Measurements from ENCODE around the gene ZNF469.

The ZNF469 gene, protein sequence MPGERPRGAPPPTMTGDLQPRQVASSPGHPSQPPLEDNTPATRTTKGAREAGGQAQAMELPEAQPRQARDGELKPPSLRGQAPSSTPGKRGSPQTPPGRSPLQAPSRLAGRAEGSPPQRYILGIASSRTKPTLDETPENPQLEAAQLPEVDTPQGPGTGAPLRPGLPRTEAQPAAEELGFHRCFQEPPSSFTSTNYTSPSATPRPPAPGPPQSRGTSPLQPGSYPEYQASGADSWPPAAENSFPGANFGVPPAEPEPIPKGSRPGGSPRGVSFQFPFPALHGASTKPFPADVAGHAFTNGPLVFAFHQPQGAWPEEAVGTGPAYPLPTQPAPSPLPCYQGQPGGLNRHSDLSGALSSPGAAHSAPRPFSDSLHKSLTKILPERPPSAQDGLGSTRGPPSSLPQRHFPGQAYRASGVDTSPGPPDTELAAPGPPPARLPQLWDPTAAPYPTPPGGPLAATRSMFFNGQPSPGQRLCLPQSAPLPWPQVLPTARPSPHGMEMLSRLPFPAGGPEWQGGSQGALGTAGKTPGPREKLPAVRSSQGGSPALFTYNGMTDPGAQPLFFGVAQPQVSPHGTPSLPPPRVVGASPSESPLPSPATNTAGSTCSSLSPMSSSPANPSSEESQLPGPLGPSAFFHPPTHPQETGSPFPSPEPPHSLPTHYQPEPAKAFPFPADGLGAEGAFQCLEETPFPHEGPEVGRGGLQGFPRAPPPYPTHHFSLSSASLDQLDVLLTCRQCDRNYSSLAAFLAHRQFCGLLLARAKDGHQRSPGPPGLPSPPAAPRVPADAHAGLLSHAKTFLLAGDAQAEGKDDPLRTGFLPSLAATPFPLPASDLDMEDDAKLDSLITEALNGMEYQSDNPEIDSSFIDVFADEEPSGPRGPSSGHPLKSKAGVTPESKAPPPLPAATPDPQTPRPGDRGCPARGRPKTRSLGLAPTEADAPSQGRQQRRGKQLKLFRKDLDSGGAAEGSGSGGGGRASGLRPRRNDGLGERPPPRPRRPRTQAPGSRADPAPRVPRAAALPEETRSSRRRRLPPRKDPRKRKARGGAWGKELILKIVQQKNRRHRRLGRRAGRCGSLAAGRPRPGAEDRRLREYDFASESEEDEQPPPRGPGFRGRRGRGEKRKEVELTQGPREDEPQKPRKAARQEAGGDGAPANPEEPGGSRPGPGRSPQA (N-terminal part only)

DNA sequence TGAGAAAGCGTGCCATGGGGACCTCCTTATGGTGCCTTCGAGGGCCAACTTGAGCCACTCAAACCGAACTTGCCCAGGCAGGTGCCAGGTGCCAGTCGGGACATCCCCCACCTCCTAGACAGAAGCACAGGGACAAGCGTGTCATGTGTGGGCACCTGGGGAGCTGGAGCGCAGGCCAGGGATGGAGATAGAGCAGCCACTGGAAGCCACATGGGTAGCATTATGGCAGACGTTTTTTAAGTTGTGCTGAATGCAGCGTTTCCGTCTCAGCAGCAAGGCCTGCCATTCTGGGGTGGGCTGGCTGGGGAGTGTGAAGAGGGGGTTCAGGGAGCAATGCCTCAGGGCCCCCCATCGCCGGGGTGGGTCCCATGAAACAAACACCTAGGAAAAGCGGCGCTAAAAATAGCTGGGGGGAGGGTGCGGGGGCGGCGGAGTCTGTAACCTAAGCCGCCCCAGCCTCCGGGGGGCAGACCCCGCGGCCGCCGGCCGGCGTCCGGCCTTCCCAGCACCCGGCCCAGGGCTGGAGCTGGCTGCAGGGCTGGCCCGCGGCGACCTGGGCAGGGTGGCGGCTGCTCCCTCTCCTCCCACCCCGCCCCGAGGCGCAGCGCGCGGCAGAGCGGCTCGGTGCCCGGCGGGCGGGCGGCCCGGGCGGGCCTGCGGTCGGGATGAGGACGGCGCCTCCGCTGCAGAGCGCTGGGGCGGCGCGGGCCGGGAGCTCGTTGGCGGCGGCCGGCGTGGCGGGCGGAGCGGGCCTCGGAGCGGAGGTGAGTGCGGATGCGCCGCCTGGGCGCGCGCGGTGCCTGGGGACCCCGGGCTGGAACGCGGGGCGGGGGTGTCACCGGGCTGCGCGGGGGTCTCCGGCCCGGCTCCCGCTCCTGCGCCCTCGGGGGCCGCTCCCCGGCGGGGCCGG, at the start of gene ZNF469:
ZNF469 (plus strand) TSS at position 469 of the 910 bp plus-strand sequence. CDS start 44,512 bp downstream, outside the sequence.
- no peak for DNase-seq (ENCODE audit: insufficient read length, low spot score)
- FAIRE-seq: no peak

DNA sequence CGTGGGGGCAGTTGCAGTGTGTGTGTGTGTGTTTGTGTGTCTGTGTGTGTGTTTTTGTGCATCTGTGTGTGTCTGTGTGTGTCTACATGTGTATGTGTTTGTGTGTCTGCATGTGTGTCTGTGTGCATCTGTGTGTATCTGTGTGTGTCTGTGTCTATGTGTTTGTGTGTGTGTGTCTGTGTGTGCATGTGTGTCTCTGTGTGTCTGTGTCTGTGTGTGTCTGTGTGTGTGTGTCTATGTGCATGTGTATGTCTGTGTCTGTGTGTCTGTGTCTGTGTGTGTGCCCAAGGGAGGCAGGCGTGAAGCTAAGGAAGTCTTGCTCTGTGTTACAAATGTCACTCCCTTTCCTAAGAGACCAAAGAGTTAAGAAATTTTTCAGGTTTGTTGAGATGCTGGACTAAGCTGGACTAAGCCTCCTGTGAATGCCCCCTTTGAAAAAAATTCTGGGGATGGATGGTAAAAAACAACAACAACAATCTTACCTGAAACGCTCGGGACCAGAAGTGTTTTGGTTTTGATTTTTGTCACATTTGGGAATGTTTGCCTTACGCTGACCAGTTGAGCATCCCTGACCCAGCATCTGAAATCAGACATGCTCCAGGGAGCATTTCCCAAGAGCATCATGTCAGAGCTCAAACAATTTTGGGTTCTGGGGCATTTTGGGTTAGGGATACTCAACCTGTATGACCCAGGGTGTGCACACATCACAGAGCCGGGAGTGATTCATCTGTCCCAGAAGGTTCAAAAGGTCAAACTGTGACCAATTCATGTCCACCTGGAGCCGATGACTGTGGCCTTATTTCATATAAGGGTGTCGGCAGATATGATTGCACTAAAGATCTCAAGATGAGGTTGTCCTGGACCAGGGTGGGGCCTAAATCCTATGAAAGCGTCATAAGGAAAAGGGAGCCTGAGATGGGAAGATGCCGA, 48.6 kb upstream of the ZNF469 start:
- DNase-seq (ENCODE audit: insufficient read length, low spot score) (no peak), FAIRE-seq (no peak)

DNA sequence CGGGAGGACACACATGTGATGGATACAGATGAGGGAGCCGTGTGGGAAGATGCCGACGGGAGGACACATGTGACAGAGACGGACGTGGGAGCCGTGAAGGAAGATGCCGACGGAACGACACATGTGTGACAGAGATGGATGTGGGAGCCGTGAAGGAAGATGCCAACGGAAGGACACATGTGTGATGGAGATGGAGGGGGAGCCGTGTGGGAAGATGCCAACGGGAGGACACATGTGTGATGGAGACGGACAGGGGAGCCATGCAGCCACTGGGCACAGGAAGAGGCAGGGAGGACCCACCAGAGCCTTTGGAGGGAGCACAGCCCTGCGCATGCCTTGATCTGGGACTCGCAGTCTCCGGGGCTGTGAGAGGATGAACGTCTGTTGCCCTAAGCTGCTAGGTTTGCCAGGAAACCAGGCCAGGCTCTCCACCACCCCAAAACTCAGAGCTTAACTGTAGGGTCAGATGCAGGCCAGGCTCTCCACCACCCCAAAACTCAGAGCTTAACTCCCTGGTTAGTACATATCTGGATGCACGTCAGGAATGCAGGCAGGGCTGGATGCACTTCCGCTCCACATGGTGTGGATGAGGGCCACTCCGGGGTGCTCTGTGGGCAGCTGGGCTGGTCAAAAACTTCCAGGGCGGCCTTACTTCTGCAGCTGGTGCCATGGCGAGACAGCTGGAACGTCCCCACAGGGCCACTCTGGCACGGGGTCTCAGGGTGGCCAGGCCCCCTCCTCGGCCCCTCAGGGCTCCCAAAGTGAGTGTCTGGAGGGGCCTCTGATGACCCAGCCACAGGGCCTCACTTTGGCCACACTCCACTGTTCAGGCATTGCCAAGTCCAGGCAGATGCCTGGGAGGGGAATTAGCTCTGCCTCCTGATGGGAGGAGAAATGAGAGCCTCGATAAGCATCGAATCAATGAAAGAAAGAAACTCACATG, 47.7 kb upstream of the ZNF469 start:
- FAIRE-seq (no peak), DNase-seq (ENCODE audit: insufficient read length, low spot score) (no peak)

DNA sequence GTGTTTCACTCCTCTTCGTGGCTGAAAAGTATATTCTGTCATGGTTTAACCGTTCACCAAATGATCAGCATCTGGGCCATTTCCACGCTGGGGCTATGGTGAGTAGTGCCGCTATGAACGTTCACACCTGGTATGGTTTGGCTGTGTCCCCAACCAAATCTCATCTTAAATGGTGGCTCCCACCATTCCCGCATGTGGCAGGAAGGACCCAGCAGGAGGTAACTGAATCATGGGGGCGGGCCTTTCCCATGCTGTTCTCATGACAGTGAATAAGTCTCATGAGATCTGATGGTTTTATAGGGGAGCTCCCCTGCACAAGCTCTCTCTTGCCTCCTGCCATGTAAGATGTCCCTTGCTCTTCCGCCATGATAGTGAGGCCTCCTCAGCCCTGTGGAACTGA, 45.7 kb upstream of the ZNF469 start:
- DNase-seq (ENCODE audit: insufficient read length, low spot score) (no peak), FAIRE-seq (no peak)

DNA sequence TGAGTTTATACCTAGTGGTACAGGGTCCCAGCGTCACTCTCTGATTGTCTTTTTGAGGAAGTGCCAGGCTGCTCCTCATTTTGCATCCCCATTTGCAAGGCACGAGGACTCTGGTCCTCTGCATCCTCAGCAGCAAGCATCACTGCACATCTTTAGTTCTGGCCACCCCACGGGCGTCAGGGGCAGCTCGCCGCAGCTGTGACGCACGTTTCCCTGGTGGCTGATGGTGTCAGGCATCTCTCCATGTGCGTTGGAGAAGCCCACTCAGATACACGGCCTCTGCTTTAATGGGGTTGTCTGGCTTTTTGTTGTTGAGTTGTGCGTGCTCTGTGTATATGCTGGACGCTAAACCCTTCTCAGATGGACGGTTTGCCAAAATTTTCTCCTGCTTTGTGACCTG, 45.2 kb upstream of the ZNF469 start:
- DNase-seq (ENCODE audit: insufficient read length, low spot score) (no peak), FAIRE-seq (no peak)

DNA sequence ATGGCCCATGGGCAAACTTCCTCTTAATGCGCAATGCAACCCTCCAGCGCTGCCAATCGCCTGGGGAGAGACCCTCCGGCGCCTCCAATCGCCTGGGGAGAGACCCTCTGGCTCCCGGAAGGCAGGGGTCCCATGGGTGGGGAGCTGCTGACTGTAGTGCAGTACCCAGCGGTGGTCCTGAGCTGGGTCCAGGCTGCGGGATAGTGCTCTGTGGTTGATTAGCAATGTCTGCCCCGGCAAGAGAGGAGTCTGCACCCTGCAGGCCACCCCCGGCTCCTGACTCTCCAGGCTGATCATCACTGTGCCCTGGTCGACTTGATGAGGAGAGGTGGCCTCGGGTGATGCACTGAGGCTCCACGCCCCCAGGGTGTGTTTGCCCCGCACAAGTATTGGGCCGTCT, 44.6 kb upstream of the ZNF469 start:
- DNase-seq (ENCODE audit: insufficient read length, low spot score) (no peak), FAIRE-seq (no peak)

DNA sequence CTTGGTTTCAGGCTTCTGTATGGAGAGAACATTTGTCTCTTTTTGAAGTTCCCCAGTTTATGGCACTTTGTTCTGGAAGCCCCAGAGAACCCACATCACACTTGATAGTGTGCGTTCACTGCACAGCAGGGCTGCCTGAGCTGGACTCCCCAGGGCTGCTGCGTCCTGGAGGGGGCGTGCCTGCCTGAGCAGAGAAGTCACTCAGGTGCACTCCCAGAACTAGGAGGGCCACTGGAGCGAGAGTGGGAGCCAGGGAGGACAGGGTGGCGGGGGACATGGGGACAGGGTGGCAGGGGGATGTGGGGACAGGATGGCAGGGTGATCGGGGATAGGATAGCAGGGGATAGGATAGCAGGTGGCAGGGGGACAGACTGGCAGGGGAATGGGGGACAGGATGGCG, 43.9 kb upstream of the ZNF469 start:
- FAIRE-seq (no peak), DNase-seq (ENCODE audit: insufficient read length, low spot score) (no peak)

DNA sequence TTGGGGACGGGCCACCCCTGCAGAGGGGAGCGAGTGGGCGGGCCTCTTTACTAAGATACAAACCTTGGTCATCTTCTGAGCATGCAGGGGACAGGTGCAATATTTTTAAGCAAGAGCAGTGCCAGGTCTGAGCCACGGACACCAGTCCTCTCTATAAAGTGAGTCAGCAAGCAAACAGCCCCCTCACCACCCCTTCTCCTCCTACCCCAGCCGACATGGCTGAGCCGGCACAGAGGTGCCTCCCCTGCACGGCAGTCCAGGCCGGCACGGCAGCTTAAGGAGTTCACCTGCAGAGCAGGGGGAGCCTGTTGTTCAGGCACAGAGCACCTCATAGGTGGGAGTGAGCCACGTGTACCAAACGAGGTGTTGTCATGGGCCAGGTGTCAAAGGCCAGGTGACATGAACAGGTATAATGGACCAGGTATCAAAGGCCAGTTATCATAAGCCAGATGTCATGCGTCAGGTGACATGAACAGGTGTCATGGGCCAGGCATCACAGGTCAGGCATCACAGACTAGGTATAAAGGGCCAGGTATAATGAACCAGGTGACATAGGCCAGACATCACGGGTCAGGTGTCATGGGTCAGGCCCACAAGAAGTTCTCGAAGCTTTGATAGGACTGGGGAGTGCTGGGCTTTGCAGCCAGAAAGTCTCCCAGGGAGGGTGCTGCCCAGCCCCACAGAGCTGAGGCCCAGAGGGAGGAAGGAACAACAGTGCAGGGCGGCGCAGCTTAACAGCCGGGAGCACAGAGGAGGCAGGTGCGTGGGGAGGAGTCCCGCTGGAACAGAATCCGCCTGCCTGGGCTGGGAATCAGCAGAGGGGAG, 42.6 kb upstream of the ZNF469 start:
- FAIRE-seq (no peak), DNase-seq (ENCODE audit: insufficient read length, low spot score) (no peak)

DNA sequence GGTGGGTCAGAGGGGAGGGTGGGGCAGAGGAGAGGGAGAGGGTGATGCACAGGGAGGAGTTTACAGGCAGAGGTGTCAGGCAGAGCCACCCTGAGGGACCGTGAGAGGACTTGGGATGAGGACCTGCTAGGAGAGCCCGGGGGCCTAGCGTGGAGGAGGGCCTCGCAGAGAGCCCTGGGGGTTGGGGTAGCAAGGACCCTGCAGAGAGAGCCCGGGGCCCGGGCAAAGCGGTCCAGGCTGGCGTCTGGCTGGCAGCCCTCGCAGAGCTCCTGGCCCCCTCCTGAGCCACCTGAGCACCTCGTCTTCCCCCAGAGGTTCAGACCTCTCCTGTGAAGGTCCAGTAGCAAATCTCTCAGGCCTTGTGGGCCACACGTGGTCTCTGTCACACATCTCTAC, 42.0 kb upstream of the ZNF469 start:
- FAIRE-seq (no peak), DNase-seq (ENCODE audit: insufficient read length, low spot score) (no peak)

DNA sequence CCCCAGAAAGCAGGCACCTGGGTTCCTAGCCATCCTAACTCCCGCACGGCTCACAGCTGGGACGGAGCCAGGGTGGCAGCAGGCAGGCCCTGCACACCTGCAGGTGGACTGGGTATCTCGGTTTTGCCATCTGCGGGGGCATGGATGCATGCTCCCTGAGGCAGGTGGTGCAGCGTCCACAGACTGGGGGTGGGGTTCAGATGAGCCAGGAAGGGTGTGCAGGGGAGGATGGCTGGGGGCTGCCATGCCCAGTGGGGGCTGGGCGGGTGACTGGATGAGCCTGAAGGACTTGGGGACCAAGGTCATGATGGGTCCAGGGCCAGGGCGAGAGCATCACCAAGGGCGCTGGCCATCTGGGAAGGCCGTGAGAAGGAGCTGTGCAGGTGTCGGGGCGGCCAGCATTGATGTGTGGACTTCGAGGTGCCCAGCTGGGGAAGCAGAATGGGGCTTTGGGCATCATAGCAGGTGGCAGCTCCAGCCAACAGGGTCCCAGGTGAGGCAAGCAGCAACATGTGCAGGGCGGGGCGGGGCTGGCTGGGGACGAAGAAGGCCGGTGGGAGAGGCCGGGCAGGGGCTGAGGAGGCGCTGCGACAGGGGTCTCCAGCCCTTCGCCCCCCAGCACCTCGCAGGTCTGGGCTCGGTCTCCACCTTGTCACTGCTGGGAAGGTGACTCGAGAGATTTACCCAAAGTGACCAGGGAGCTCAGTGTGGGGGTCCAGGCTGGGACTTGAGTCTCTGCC, 41.0 kb upstream of the ZNF469 start:
- no peak for FAIRE-seq
- no peak for DNase-seq (ENCODE audit: insufficient read length, low spot score)

DNA sequence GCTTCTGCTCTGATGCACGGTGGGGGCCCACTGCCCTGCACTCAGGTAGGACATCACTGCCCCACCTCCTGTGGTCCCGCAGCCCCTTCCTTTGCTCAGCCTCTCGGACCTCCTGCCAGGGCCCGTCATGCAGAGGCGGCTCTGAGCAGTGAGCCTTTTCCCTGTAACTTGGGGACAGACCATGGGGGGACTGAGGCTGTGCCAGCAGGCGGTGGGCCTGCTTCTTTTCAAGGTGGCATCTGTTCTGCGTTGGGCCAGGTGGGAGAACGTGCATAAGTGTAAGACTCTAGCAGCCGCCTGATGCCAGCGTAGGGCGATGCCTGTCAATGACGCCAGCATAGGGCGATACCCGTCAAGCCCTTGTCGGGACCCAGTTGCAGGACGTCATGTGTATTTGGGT, 40.3 kb upstream of the ZNF469 start:
- FAIRE-seq (no peak), DNase-seq (ENCODE audit: insufficient read length, low spot score) (no peak)

DNA sequence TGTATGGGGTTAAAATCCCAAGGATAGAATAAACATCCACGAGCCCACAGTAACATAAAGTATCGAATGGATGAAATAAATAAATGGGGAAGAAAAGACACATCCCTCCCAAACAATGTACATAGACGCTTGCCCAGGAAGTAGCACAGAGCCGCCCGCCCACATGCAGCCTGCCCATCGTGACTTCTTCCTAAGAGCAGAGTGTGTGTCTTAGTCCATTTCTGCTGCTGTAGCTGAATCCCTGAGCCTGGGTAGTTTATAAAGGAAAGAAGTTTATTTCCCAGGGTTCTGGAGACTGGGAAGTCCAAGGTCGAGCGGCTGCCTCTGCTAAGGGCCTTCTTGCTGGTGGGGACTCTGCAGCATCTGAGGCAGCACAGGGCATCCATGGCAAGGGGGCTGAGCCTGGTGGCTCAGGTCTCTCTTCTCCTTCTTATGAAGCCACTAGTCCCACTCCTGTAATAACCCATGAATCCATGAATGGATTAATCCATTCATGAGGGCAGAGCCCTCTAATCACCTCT, 39.4 kb upstream of the ZNF469 start:
- FAIRE-seq (no peak), DNase-seq (ENCODE audit: insufficient read length, low spot score) (no peak)

DNA sequence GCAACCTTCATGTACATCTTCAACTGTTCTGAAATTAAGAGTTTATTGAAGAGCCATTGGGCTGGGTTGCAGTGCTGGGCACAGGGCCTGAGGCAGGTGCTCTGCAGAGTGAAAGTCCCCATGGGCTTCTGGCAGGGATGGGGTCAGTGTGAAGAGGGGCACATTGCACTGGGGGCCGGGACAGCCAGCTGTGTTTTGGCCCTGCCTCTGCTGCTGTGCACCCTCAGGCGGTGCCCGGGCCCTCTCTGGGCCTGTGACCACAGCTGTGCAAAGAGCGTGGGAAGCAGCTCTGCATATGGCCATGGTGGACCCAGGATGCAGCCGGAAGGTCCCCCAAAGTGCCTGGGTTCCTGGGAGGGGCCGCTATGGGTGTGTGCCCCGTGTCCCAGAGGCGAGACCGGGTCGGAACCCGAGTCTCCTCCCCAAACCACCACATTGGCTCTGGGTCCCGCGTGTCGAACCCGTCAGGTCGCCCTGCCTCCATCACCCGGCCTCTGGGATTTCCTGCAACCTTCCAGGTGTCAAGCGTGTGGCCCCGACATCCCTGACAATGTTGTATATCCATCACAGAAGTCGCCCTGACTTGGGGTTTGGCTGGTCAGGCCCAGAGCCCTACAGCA, 38.2 kb upstream of the ZNF469 start:
- no peak for FAIRE-seq
- DNase-seq (ENCODE audit: insufficient read length, low spot score): no peak

DNA sequence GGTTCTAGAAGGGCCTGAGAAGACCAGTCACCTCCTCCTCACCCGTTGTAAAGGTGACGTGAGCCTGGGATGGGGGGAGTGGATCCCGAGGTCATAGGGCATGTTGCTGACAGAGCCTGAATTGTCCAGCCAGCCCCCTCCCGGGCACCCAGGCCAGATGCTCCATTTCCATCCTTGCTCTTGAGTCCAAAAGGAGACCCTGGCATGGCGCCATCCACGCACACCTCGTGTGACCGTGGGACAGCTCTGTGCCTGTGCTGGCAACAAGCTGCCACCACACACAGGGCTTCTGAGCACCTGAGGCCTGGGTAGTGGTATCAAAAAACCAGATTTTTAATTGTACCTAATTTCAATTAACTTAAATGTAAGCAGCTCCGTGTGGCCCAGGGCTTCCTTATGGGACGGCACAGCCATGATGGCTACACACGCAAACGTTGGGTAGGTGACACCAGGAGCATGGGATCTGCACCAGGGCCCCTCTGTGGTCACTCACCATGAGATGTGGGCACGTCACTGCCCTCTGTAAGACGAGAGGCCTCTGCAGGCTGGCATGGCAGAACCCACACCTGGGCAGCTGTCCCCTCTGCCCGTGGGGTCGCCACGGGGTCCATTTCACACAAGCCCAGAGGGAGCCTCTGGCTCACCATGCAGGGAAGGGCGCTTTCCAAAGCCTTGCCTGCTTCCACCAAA, 37.6 kb upstream of the ZNF469 start:
- FAIRE-seq: no peak

More for the DNA sequence above, 37.6 kb upstream of the ZNF469 start:
- DNase-seq (ENCODE audit: insufficient read length, low spot score): no peak

All from GM19239 (cell line).